Measurements from ENCODE around the gene ZSCAN5A. TPM values are rescaled to one million over a fixed set of nuclear protein-coding genes. Genes with fewer than 3 reads are reported as not detected.

Gene ZSCAN5A
- total and polyA plus RNA-seq, 10 of the 15 experiments (the other 5 are each of a cell fraction or from before 2014, with no cell fraction given) = 5.5 to 12.0 (median 8.7) TPM

- TF ChIP-seq CBX3 (IDR thresholded peaks at IDR 0.05; ENCODE audit: borderline replicate concordance, low read depth) (no peak), POLR2AphosphoS5 (IDR thresholded peaks at IDR 0.05; ENCODE audit: low read length) (no peak), SMC3 (IDR thresholded peaks at IDR 0.05; ENCODE audit: borderline replicate concordance, low read length) (no peak), NR2F1 (conservative IDR thresholded peaks at IDR 0.05) (no peak), JUND (IDR thresholded peaks at IDR 0.05; ENCODE audit: low read depth, low read length) (no peak)
These were observed 41.0 kb downstream of the ZSCAN5A start (continued) for GRCh38 chr19:56273563-56274117.

- BruUV-seq (replicated peaks) = no TSS peak
- no peak within 1 kb of the TSS for H2AFZ ChIP-seq (ENCODE audit: control insufficient read depth, low read depth, low read length)
- CTCF ChIA-PET = interaction anchor here (1.1 to 4.6 kb wide), 3 partner anchors 11 to 191 kb away, joined by 3 to 24 read pairs (median 4); no protein-coding TSS in a partner anchor
These were observed 42.4 kb downstream of the ZSCAN5A start, which contains the start of gene EDDM13 for GRCh38 chr19:56272161-56272798. TSS of gene EDDM13 (plus strand) at chr19:56272748. CDS start at chr19:56272835, 87 bp downstream.

More at GRCh38 chr19:56272161-56272798, 42.4 kb downstream of the ZSCAN5A start, which contains the start of gene EDDM13:
- in situ Hi-C loops (cut with MboI) = no loop called here
- no peak for DNase-seq (ENCODE audit: low read depth, low spot score)
- no peak within 1 kb of the TSS for H3K27ac ChIP-seq (ENCODE audit: control insufficient read depth, insufficient read depth)
- no peaks in the 10 kb centered on the region; the same call in 2 of the 3 replicates for H3K9me3 ChIP-seq (replicated peaks; ENCODE audit: control insufficient read depth, insufficient read depth, low read length)
- no peaks in the 10 kb centered on the region for H3K79me2 ChIP-seq (ENCODE audit: control insufficient read depth, insufficient read depth, low read length)
- no peaks in the 10 kb centered on the region for H3K36me3 ChIP-seq (ENCODE audit: control insufficient read depth in 2 of 2, insufficient read depth in 2 of 2, low read length in 1 of 2)
- ChIA-PET POLR2A (no interaction called here), SMC1A (ENCODE audit: uncharacterized antibody, unreplicated experiment) (interaction anchor here (1.1 kb wide), 1 partner anchor 61 kb away, joined by 3 read pairs; no protein-coding TSS in a partner anchor), RAD21 (ENCODE audit: unreplicated experiment) (interaction anchor here (1.5 kb wide), 1 partner anchor 61 kb away, joined by 6 read pairs; no protein-coding TSS in a partner anchor)
- intact Hi-C loops (cut with micrococcal nuclease; ENCODE audit: unreplicated experiment) = no loop called here
- no peak within 1 kb of the TSS for H3K9ac ChIP-seq (ENCODE audit: control insufficient read depth, insufficient read depth, low read length)
- FAIRE-seq = no peak
- no peaks in the 10 kb centered on the region for H4K20me1 ChIP-seq (ENCODE audit: control insufficient read depth, insufficient read depth)
- no peak for ATAC-seq
- WGBS (ENCODE audit: insufficient coverage, insufficient replicate concordance, low lambda C conversion rate, missing lambda C conversion rate) = 74% methylated on average over 6 of the region's 6 CpGs
- H3K4me3 ChIP-seq = no peak within 1 kb of the TSS
- H3K4me1 ChIP-seq (ENCODE audit: control insufficient read depth, insufficient read depth, low read length) = no peaks in the 10 kb centered on the region
- H3K27me3 ChIP-seq (replicated peaks in 1 of 2; ENCODE audit: control insufficient read depth in 2 of 2, insufficient read depth in 2 of 2, low read length in 1 of 2) = no peaks in the 10 kb centered on the region
- no peak for TF ChIP-seq PAX5 (IDR thresholded peaks at IDR 0.05; ENCODE audit: borderline replicate concordance, low read depth, low read length)
- no peak for TF ChIP-seq DPF2 (IDR thresholded peaks at IDR 0.05)
- no peak for TF ChIP-seq ZNF592 (IDR thresholded peaks at IDR 0.05)
- TF ChIP-seq FOXM1 (IDR thresholded peaks at IDR 0.05; ENCODE audit: low read depth, low read length) = no peak
- TF ChIP-seq TAF1 (IDR thresholded peaks at IDR 0.05; ENCODE audit: borderline replicate concordance, low read depth, low read length) = no peak
- no peak for TF ChIP-seq LARP7 (IDR thresholded peaks at IDR 0.05)
- no peak for TF ChIP-seq RB1 (IDR thresholded peaks at IDR 0.05; ENCODE audit: borderline replicate concordance)
- no peak within 1 kb of the TSS for H3K4me2 ChIP-seq (ENCODE audit: control insufficient read depth, insufficient read depth)

All from GM12878 (cell line).